Esophagus (tissue), 2 donors: Measurements from ENCODE around the gene C22orf42. TPM values are rescaled to one million over a fixed set of nuclear protein-coding genes. Genes with fewer than 3 reads are reported as not detected.

Source experiments
- H3K27ac ChIP-seq, 2 donors: one replicate each; pipeline ENCODE4 v1.5.1; 2013; ENCODE audit warnings: low read depth in 2 of 2, mild to moderate bottlenecking in 2 of 2, inconsistent platforms in 1 of 2, low read length in 1 of 2, moderate library complexity in 1 of 2
- H3K27me3 ChIP-seq, 2 donors: one replicate each; pipeline ENCODE4 v1.6.1; 2013; ENCODE audit warnings: low read length in 2 of 2, control low read depth in 1 of 2, mild to moderate bottlenecking in 1 of 2; ENCODE audit not compliant: insufficient read depth in 2 of 2, control insufficient read depth in 1 of 2
- H3K36me3 ChIP-seq, 2 donors: one replicate each; pipeline ENCODE4 v1.6.1; 2013; ENCODE audit warnings: low read length in 1 of 2; ENCODE audit not compliant: control insufficient read depth in 2 of 2, insufficient read depth in 2 of 2
- H3K4me1 ChIP-seq, 2 donors: one replicate each; pipeline ENCODE4 v1.6.1; 2013; ENCODE audit warnings: low read length in 1 of 2; ENCODE audit not compliant: control insufficient read depth in 2 of 2, insufficient read depth in 2 of 2
- H3K4me3 ChIP-seq, 2 donors: one replicate each; pipeline ENCODE4 v1.5.1; 2013; ENCODE audit warnings: low read length in 2 of 2, mild to moderate bottlenecking in 2 of 2, low read depth in 1 of 2, moderate library complexity in 1 of 2
- H3K9me3 ChIP-seq, 2 donors: one replicate each; pipeline ENCODE4 v1.6.1; 2013; ENCODE audit warnings: mild to moderate bottlenecking in 2 of 2, low read depth in 1 of 2, low read length in 1 of 2, moderate library complexity in 1 of 2; ENCODE audit not compliant: control insufficient read depth in 2 of 2, insufficient read depth in 1 of 2
- WGBS, 2 donors: extraction: QIAGEN DNeasy Blood & Tissue Kit; methylation state at CpG; one replicate each; pipeline ENCODE4 v1.1.7; 2013; 5-methylcytosine and 5-hydroxymethylcytosine counted together
- polyA plus RNA-seq, 2 donors: library from polyadenylated mRNA; stranded (reverse); fragments of 200-250 nt; gene quantifications; one replicate each; pipeline ENCODE4 v1.2.3, GENCODE V29; 2013
- donor health status: healthy with polysubstance abuse.
- donor health status: Bipolar disorder and iron deficiency.

Gene C22orf42
- not detected for polyA plus RNA-seq

- no peak within 1 kb of the TSS for H3K4me3 ChIP-seq
- H3K27ac ChIP-seq: no peak within 1 kb of the TSS
- H3K9me3 ChIP-seq: no peaks in the 10 kb centered on the region
- peaks cover 0 to 3% of the 10 kb centered on the region in 2 donors for H3K27me3 ChIP-seq
- 65% methylated on average over 12 of the region's 12 CpGs for WGBS, 2 donors
- H3K36me3 ChIP-seq: no peaks in the 10 kb centered on the region
- no peaks in the 10 kb centered on the region for H3K4me1 ChIP-seq
These were observed at the start of gene C22orf42 for GRCh38 chr22:32158712-32159533. C22orf42 (minus strand) TSS chr22:32159303; CDS start chr22:32159215, 88 bp downstream.

GRCh38 chr22:32208681-32209080 lies 49.6 kb upstream of the C22orf42 start:
- Histone ChIP-seq H3K4me1 (peaks cover 0 to 1% of the 10 kb centered on the region in 2 donors), H3K36me3 (no peaks in the 10 kb centered on the region), H3K9me3 (no peaks in the 10 kb centered on the region), H3K27me3 (peaks cover 0 to under 1% of the 10 kb centered on the region in 2 donors), H3K27ac (no peak overlapping the region), H3K4me3 (no peak overlapping the region)
- WGBS, 2 donors: 87 to 95% methylated on average over 3 of the region's 3 CpGs

GRCh38 chr22:32207971-32208480 lies 48.9 kb upstream of the C22orf42 start:
- WGBS, 2 donors: 72 to 80% methylated on average over 4 of the region's 4 CpGs
- H3K4me3 ChIP-seq: no peak overlapping the region
- H3K9me3 ChIP-seq: peaks cover 0 to 3% of the 10 kb centered on the region in 2 donors
- no peaks in the 10 kb centered on the region for H3K36me3 ChIP-seq
- no peak overlapping the region for H3K27ac ChIP-seq
- H3K27me3 ChIP-seq: peaks cover 3 to 4% of the 10 kb centered on the region in 2 donors
- peaks cover 0 to 1% of the 10 kb centered on the region in 2 donors for H3K4me1 ChIP-seq

- Histone ChIP-seq H3K4me3 (no peak overlapping the region), H3K9me3 (peaks cover 0 to 3% of the 10 kb centered on the region in 2 donors), H3K27ac (no peak overlapping the region), H3K36me3 (no peaks in the 10 kb centered on the region), H3K27me3 (peaks cover 4% of the 10 kb centered on the region in 2 donors), H3K4me1 (peaks cover 0 to 1% of the 10 kb centered on the region in 2 donors)
- 72 to 73% methylated on average over 22 of the region's 22 CpGs for WGBS, 2 donors
These were observed 48.0 kb upstream of the C22orf42 start for GRCh38 chr22:32206774-32207758.

- H3K27me3 ChIP-seq: peaks cover 4% of the 10 kb centered on the region in 2 donors
- H3K9me3 ChIP-seq: peaks cover 0 to 3% of the 10 kb centered on the region in 2 donors
- WGBS, 2 donors: 86% methylated on average over 27 to 30 of the region's 30 CpGs
- H3K4me3 ChIP-seq: no peak overlapping the region
- no peak overlapping the region for H3K27ac ChIP-seq
- peaks cover 0 to 1% of the 10 kb centered on the region in 2 donors for H3K4me1 ChIP-seq
- H3K36me3 ChIP-seq: no peaks in the 10 kb centered on the region
These were observed 47.1 kb upstream of the C22orf42 start for GRCh38 chr22:32205974-32206773.

- WGBS, 2 donors: 65 to 75% methylated on average over 41 of the region's 41 CpGs
- Histone ChIP-seq H3K27ac (no peak within 1 kb of the TSS), H3K4me3 (no peak within 1 kb of the TSS), H3K4me1 (peaks cover 0 to 1% of the 10 kb centered on the region in 2 donors), H3K9me3 (peaks cover 0 to 3% of the 10 kb centered on the region in 2 donors), H3K36me3 (no peaks in the 10 kb centered on the region), H3K27me3 (peaks cover 4% of the 10 kb centered on the region in 2 donors)
These were observed 46.0 kb upstream of the C22orf42 start, which contains the start of gene RFPL2 for GRCh38 chr22:32204856-32205722. RFPL2 (minus strand) TSS chr22:32205073; CDS start chr22:32202451, 2,622 bp downstream.

GRCh38 chr22:32204040-32204855 lies 45.1 kb upstream of the C22orf42 start:
- Histone ChIP-seq H3K4me3 (no peak overlapping the region), H3K36me3 (no peaks in the 10 kb centered on the region), H3K4me1 (peaks cover 0 to 1% of the 10 kb centered on the region in 2 donors), H3K9me3 (peaks cover 0 to 3% of the 10 kb centered on the region in 2 donors), H3K27me3 (peaks cover 4% of the 10 kb centered on the region in 2 donors), H3K27ac (no peak overlapping the region)
- 24 to 49% methylated on average over 42 of the region's 42 CpGs for WGBS, 2 donors
